Keratinocyte (primary cell): Measurements from ENCODE around the gene SMARCA2. TPM values are rescaled to one million over a fixed set of nuclear protein-coding genes. Genes with fewer than 3 reads are reported as not detected.

Source experiments
- DNase-seq: peaks from one replicate; pipeline ENCODE4 v3.0.0-alpha.2; 2011; ENCODE audit warnings: low read depth, missing footprints, low spot score
- FAIRE-seq: peaks from 2 replicates; lab custom pipeline; 2011; peaks lifted over from hg19 to GRCh38; lab: Jason Lieb, UNC
- H2AFZ ChIP-seq: 2 replicates; pipeline ENCODE4 v1.6.0; 2012; ENCODE audit warnings: low read length, control low read depth, inconsistent platforms; ENCODE audit not compliant: control insufficient read depth
- H3K27ac ChIP-seq: 2 replicates; pipeline ENCODE4 v1.5.1; 2011; ENCODE audit warnings: low read length; ENCODE audit not compliant: control insufficient read depth, insufficient read depth
- H3K27me3 ChIP-seq: 3 replicates; pipeline ENCODE4 v1.6.0; 2011; ENCODE audit warnings: low read length; ENCODE audit not compliant: control insufficient read depth, insufficient read depth; ENCODE audit errors: extremely low read depth
- H3K36me3 ChIP-seq, 2 experiments: 2 replicates in 1 of 2; 3 replicates in 1 of 2; pipeline ENCODE4 v1.5.1; 2011; ENCODE audit warnings: low read length in 2 of 2, mild to moderate bottlenecking in 1 of 2; ENCODE audit not compliant: control insufficient read depth in 2 of 2, insufficient read depth in 2 of 2; ENCODE audit errors: extremely low read depth in 1 of 2
- H3K4me1 ChIP-seq: 3 replicates; pipeline ENCODE4 v1.5.1; 2011; ENCODE audit warnings: low read length; ENCODE audit not compliant: control insufficient read depth, insufficient read depth; ENCODE audit errors: extremely low read depth
- H3K4me2 ChIP-seq: 3 replicates; pipeline ENCODE4 v1.6.0; 2011; ENCODE audit warnings: low read depth, low read length; ENCODE audit not compliant: control insufficient read depth, insufficient read depth; ENCODE audit errors: extremely low read depth
- H3K4me3 ChIP-seq, 3 experiments: fragments of 200-600 bp in 1 of 3; sonication (generic) in 1 of 3; 2 replicates in 2 of 3; 3 replicates in 1 of 3; pipeline ENCODE4 v1.5.1; 2011 to 2016; ENCODE audit warnings: low read length in 3 of 3, mild to moderate bottlenecking in 3 of 3, control low read depth in 2 of 3, inconsistent platforms in 1 of 3, low read depth in 1 of 3, mixed read lengths in 1 of 3, mixed run types in 1 of 3, moderate library complexity in 1 of 3; ENCODE audit not compliant: control insufficient read depth in 2 of 3, insufficient read depth in 2 of 3; ENCODE audit errors: extremely low read depth in 1 of 3
- H3K79me2 ChIP-seq: 2 replicates; pipeline ENCODE4 v1.6.0; 2012; ENCODE audit warnings: low read length; ENCODE audit not compliant: control insufficient read depth, insufficient read depth
- H3K9ac ChIP-seq: 3 replicates; pipeline ENCODE4 v1.6.0; 2011; ENCODE audit warnings: low read length; ENCODE audit not compliant: control insufficient read depth, insufficient read depth; ENCODE audit errors: extremely low read depth
- H3K9me1 ChIP-seq: 3 replicates; pipeline ENCODE4 v1.6.0; 2011; ENCODE audit warnings: low read length; ENCODE audit not compliant: control insufficient read depth, insufficient read depth; ENCODE audit errors: extremely low read depth
- H3K9me3 ChIP-seq: 2 replicates; pipeline ENCODE4 v1.5.1; 2012; ENCODE audit warnings: low read depth, low read length; ENCODE audit not compliant: control insufficient read depth
- H4K20me1 ChIP-seq: 3 replicates; pipeline ENCODE4 v1.6.0; 2011; ENCODE audit warnings: low read length; ENCODE audit not compliant: control insufficient read depth, insufficient read depth; ENCODE audit errors: extremely low read depth
- CTCF ChIP-seq, 3 experiments: IDR thresholded peaks in 1 of 3; conservative IDR thresholded peaks in 1 of 3; optimal IDR thresholded peaks in 1 of 3; 2 replicates in 2 of 3; 3 replicates in 1 of 3; pipeline versions ENCODE3 to v1.5.1; 2011; ENCODE audit warnings: low read length in 3 of 3, mild to moderate bottlenecking in 3 of 3, moderate library complexity in 2 of 3, control low read depth in 1 of 3, inconsistent platforms in 1 of 3; ENCODE audit not compliant: insufficient read depth in 2 of 3; ENCODE audit errors: extremely low read depth in 1 of 3
- EZH2 ChIP-seq: IDR thresholded peaks from one replicate; pipeline ENCODE4 v1.6.1; 2012; ENCODE audit warnings: inconsistent platforms, mild to moderate bottlenecking, low read length, moderate library complexity
- dilution Hi-C: fragments of 300-500 bp; cut with MboI; formaldehyde crosslinking; loops from one replicate; pipeline ENCODE4 v1.7.0; 2020; ENCODE audit warnings: low sequenced_read_pairs; ENCODE audit not compliant: extremely low pct_ligation_motif_present
- polyA plus RNA-seq, 5 experiments: library from polyadenylated mRNA; depleted of rRNA in 3 of 5; stranded (reverse) in 3 of 5; stranded (forward) in 1 of 5; unstranded in 1 of 5; fragments of >200 nt; gene quantifications; 1 replicate in 1 of 5; 2 replicates in 3 of 5; 3 replicates in 1 of 5; pipeline versions ENCODE4 v1.2.1 to v1.2.3, GENCODE V29; 2011 to 2012; ENCODE audit warnings: missing spikeins in 2 of 5, low read depth in 1 of 5, low replicate concordance in 1 of 5

Gene SMARCA2
- polyA plus RNA-seq, 1 donor (not counting 4 experiments of a cell fraction or from before 2014, with no cell fraction given): 39.0 TPM

- H3K4me1 ChIP-seq: peaks cover 9% of the 10 kb centered on the region
- no peak overlapping the region for H3K27ac ChIP-seq
- H3K9me3 ChIP-seq: no peaks in the 10 kb centered on the region
- no peaks in the 10 kb centered on the region for H3K79me2 ChIP-seq
- no peaks in the 10 kb centered on the region for H4K20me1 ChIP-seq
- H3K9me1 ChIP-seq: no peaks in the 10 kb centered on the region
- no peak overlapping the region for H3K4me2 ChIP-seq
- no peak overlapping the region for H3K9ac ChIP-seq
- no peak for FAIRE-seq
- no peaks in the 10 kb centered on the region for H3K36me3 ChIP-seq
- H2AFZ ChIP-seq: no peak overlapping the region
- dilution Hi-C loops: no loop called here
- DNase-seq: no peak
- no peaks in the 10 kb centered on the region for H3K27me3 ChIP-seq
- no peak for TF ChIP-seq EZH2
- no peak for TF ChIP-seq CTCF (optimal IDR thresholded peaks at IDR 0.05 in 1 of 3, IDR thresholded peaks at IDR 0.05 in 1 of 3, conservative IDR thresholded peaks at IDR 0.05 in 1 of 3; ENCODE audit: extremely low read depth in 1 of 3, insufficient read depth in 2 of 3, low read length in 3 of 3)
- no peak overlapping the region for H3K4me3 ChIP-seq
Measured at GRCh38 chr9:2236850-2237249, 221.7 kb downstream of the SMARCA2 start.

GRCh38 chr9:2241461-2241835, 226.3 kb downstream of the SMARCA2 start:
- Histone ChIP-seq H3K36me3 (no peaks in the 10 kb centered on the region), H3K4me1 (peaks cover 16% of the 10 kb centered on the region), H4K20me1 (no peaks in the 10 kb centered on the region), H2AFZ (peak overlapping the region; percentile 78), H3K9me3 (peaks cover 2% of the 10 kb centered on the region), H3K27me3 (no peaks in the 10 kb centered on the region), H3K27ac (no peak overlapping the region), H3K4me3 (peak overlapping the region; percentile 39 to 85 (median 39)), H3K4me2 (peak overlapping the region; percentile 98), H3K9ac (peak overlapping the region; percentile 39), H3K79me2 (no peaks in the 10 kb centered on the region), H3K9me1 (no peaks in the 10 kb centered on the region)
- TF ChIP-seq CTCF (optimal IDR thresholded peaks at IDR 0.05 in 1 of 3, IDR thresholded peaks at IDR 0.05 in 1 of 3, conservative IDR thresholded peaks at IDR 0.05 in 1 of 3; ENCODE audit: extremely low read depth in 1 of 3, insufficient read depth in 2 of 3, low read length in 3 of 3): peak; percentile 37 to 67 (median 48)
- no peak for TF ChIP-seq EZH2
- no peak for FAIRE-seq
- peak; percentile 63 for DNase-seq
- dilution Hi-C loops: no loop called here
